Coronary artery (tissue), 2 donors: ENCODE data around the gene METRNL.

ENCODE experiments used
- DNase-seq: peaks from one replicate; pipeline ENCODE4 v3.0.0-alpha.2; 2017; ENCODE audit warnings: low spot score
- H3K27ac ChIP-seq, 2 donors: fragments of 200-600 bp; sonication (generic); one replicate each; pipeline ENCODE4 v1.5.1; 2016 to 2019
- H3K4me3 ChIP-seq: fragments of 200-600 bp; sonication (generic); 2 replicates; pipeline ENCODE4 v1.5.1; 2016; ENCODE audit warnings: mild to moderate bottlenecking, moderate library complexity
- CTCF ChIP-seq: fragments of 200-600 bp; sonication (generic); IDR thresholded peaks from one replicate; pipeline ENCODE4 v1.5.1; 2019; ENCODE audit warnings: antibody characterized with exemption

The METRNL gene

GRCh38 chr17:83068641-83069570 lies 10.5 kb upstream of the METRNL start:
- TF ChIP-seq CTCF, result no peak

GRCh38 chr17:83069571-83069906 lies 9.9 kb upstream of the METRNL start:
- TF ChIP-seq CTCF, result no peak
- no peak for DNase-seq
- no peak overlapping the region for H3K27ac ChIP-seq
- H3K4me3 ChIP-seq, result no peak overlapping the region

More at GRCh38 chr17:83068641-83069570, 10.5 kb upstream of the METRNL start:
- H3K27ac ChIP-seq, result no peak overlapping the region
- no peak for DNase-seq
- no peak overlapping the region for H3K4me3 ChIP-seq

- no peak overlapping the region for H3K27ac ChIP-seq
- H3K4me3 ChIP-seq, result no peak overlapping the region
- no peak for TF ChIP-seq CTCF
- no peak for DNase-seq
Measured at GRCh38 chr17:83069931-83070742, 9.3 kb upstream of the METRNL start.

- DNase-seq, result no peak
- Histone ChIP-seq H3K27ac (no peak overlapping the region), H3K4me3 (no peak overlapping the region)
- TF ChIP-seq CTCF, result no peak
Measured at GRCh38 chr17:83070800-83071341, 8.5 kb upstream of the METRNL start.

- H3K4me3 ChIP-seq, result no peak overlapping the region
- no peak for DNase-seq
- TF ChIP-seq CTCF, result no peak
Measured at GRCh38 chr17:83071365-83071764, 8.0 kb upstream of the METRNL start.

GRCh38 chr17:83071966-83072562 lies 7.3 kb upstream of the METRNL start:
- TF ChIP-seq CTCF, result no peak
- Histone ChIP-seq H3K4me3 (no peak overlapping the region), H3K27ac (no peak overlapping the region)
- no peak for DNase-seq

More at GRCh38 chr17:83071365-83071764, 8.0 kb upstream of the METRNL start:
- H3K27ac ChIP-seq, result no peak overlapping the region
